Neuronal stem cell (in vitro differentiated cells): Measurements from ENCODE around the gene ZNF77.

Source experiments
- DNase-seq: peaks from one replicate; pipeline ENCODE4 v3.0.0-alpha.2; 2013; ENCODE audit warnings: low spot score
- H2AFZ ChIP-seq: one replicate; pipeline ENCODE4 v1.6.1; 2013; ENCODE audit warnings: mild to moderate bottlenecking, low read length, inconsistent platforms
- H2AK5ac ChIP-seq: 2 replicates; pipeline ENCODE4 v1.6.1; 2013; ENCODE audit warnings: low read depth, mild to moderate bottlenecking, inconsistent platforms, low read length, moderate library complexity, mixed read lengths
- H2BK120ac ChIP-seq: 2 replicates; pipeline ENCODE4 v1.6.1; 2013; ENCODE audit warnings: low read depth, mild to moderate bottlenecking, inconsistent platforms, low read length, moderate library complexity, mixed read lengths
- H2BK12ac ChIP-seq: one replicate; pipeline ENCODE4 v1.6.1; 2013; ENCODE audit warnings: low read length, inconsistent platforms
- H2BK15ac ChIP-seq: 2 replicates; pipeline ENCODE4 v1.6.1; 2013; ENCODE audit warnings: mild to moderate bottlenecking, low read length, inconsistent platforms, mixed read lengths
- H2BK5ac ChIP-seq: one replicate; pipeline ENCODE4 v1.6.1; 2013; ENCODE audit warnings: inconsistent platforms, mild to moderate bottlenecking, low read length, moderate library complexity
- H3K14ac ChIP-seq: one replicate; pipeline ENCODE4 v1.6.1; 2013; ENCODE audit warnings: low read length, inconsistent platforms
- H3K18ac ChIP-seq: 2 replicates; pipeline ENCODE4 v1.6.1; 2013; ENCODE audit warnings: low read length, inconsistent platforms
- H3K23ac ChIP-seq: 2 replicates; pipeline ENCODE4 v1.6.1; 2013; ENCODE audit warnings: low read depth, mild to moderate bottlenecking, mixed read lengths, low read length, inconsistent platforms; ENCODE audit not compliant: poor library complexity
- H3K27ac ChIP-seq: replicated peaks from 3 replicates; pipeline ENCODE4 v1.5.1; 2013; ENCODE audit warnings: low read length, inconsistent platforms
- H3K27me3 ChIP-seq, 3 experiments: 2 replicates each; pipeline ENCODE4 v1.6.1; 2013; ENCODE audit warnings: low read length in 3 of 3, mild to moderate bottlenecking in 2 of 3, inconsistent platforms in 1 of 3, low read depth in 1 of 3, mixed read lengths in 1 of 3, moderate library complexity in 1 of 3; ENCODE audit not compliant: control insufficient read depth in 3 of 3, insufficient read depth in 3 of 3
- H3K36me3 ChIP-seq, 2 donors: replicated peaks in 1 of 2; 2 replicates each; pipeline ENCODE4 v1.6.1; 2013; ENCODE audit warnings: low read length in 2 of 2; ENCODE audit not compliant: control insufficient read depth in 2 of 2, insufficient read depth in 2 of 2
- H3K4ac ChIP-seq: 2 replicates; pipeline ENCODE4 v1.6.1; 2013; ENCODE audit warnings: inconsistent platforms, mild to moderate bottlenecking, low read length, moderate library complexity
- H3K4me1 ChIP-seq, 2 donors: 1 replicate in 1 of 2; 2 replicates in 1 of 2; pipeline ENCODE4 v1.6.1; 2013; ENCODE audit warnings: low read length in 2 of 2, low read depth in 1 of 2; ENCODE audit not compliant: control insufficient read depth in 2 of 2, insufficient read depth in 1 of 2
- H3K4me2 ChIP-seq: one replicate; pipeline ENCODE4 v1.6.1; 2013; ENCODE audit warnings: mild to moderate bottlenecking, low read length, inconsistent platforms; ENCODE audit not compliant: insufficient read depth, poor library complexity, severe bottlenecking
- H3K4me3 ChIP-seq, 2 donors: 2 replicates each; pipeline ENCODE4 v1.5.1; 2013; ENCODE audit warnings: low read length in 2 of 2, mild to moderate bottlenecking in 2 of 2, inconsistent platforms in 1 of 2, moderate library complexity in 1 of 2
- H3K79me1 ChIP-seq: one replicate; pipeline ENCODE4 v1.6.1; 2013; ENCODE audit warnings: low read depth, mild to moderate bottlenecking, inconsistent platforms, low read length, moderate library complexity
- H3K9ac ChIP-seq: one replicate; pipeline ENCODE4 v1.6.1; 2013; ENCODE audit warnings: mild to moderate bottlenecking, low read depth, low read length, inconsistent platforms; ENCODE audit not compliant: poor library complexity
- H3K9me3 ChIP-seq, 2 donors: replicated peaks in 1 of 2; 2 replicates each; pipeline versions ENCODE3 to v1.6.1; 2013; ENCODE audit warnings: low read length in 2 of 2, mild to moderate bottlenecking in 2 of 2, inconsistent platforms in 1 of 2, low read depth in 1 of 2, mixed read lengths in 1 of 2, moderate library complexity in 1 of 2; ENCODE audit not compliant: control insufficient read depth in 2 of 2, insufficient read depth in 1 of 2
- H4K8ac ChIP-seq: one replicate; pipeline ENCODE4 v1.6.1; 2013; ENCODE audit warnings: low read depth, mild to moderate bottlenecking, inconsistent platforms, low read length, moderate library complexity
- H4K91ac ChIP-seq: one replicate; pipeline ENCODE4 v1.6.1; 2013; ENCODE audit warnings: low read length, low read depth, mild to moderate bottlenecking, inconsistent platforms; ENCODE audit not compliant: poor library complexity
- WGBS, 2 donors: extraction: QIAGEN DNeasy Blood & Tissue Kit; methylation state at CpG; one replicate each; pipeline ENCODE4 v1.1.7; 2013; ENCODE audit warnings: missing lambda C conversion rate in 2 of 2, mixed read lengths in 1 of 2; ENCODE audit not compliant: insufficient read length in 2 of 2, insufficient replicate concordance in 1 of 2; ENCODE audit errors: extremely low coverage in 2 of 2; 5-methylcytosine and 5-hydroxymethylcytosine counted together

ZNF77 gene

GRCh38 chr19:2922987-2923386 is 21.8 kb downstream of the ZNF77 start:
- no peak overlapping the region for H3K14ac ChIP-seq
- H3K4me3 ChIP-seq, result no peak overlapping the region
- H3K18ac ChIP-seq, result no peak overlapping the region
- no peak overlapping the region for H2BK5ac ChIP-seq
- H3K4me2 ChIP-seq, result no peak overlapping the region
- no peaks in the 10 kb centered on the region for H3K79me1 ChIP-seq
- no peak overlapping the region for H4K8ac ChIP-seq
- no peak for DNase-seq
- H2AFZ ChIP-seq, result no peak overlapping the region
- H3K36me3 ChIP-seq, result peaks cover 1 to 23% of the 10 kb centered on the region in 2 donors
- peaks cover 11 to 23% of the 10 kb centered on the region in 2 donors for H3K9me3 ChIP-seq
- no peak overlapping the region for H2BK15ac ChIP-seq
- WGBS, 2 donors, result no CpG with 5 or more reads among the region's 5 CpGs
- H3K27me3 ChIP-seq, result no peaks in the 10 kb centered on the region
- no peak overlapping the region for H2BK12ac ChIP-seq
- no peak overlapping the region for H2BK120ac ChIP-seq
- H2AK5ac ChIP-seq, result no peak overlapping the region
- no peak overlapping the region for H3K27ac ChIP-seq
- no peaks in the 10 kb centered on the region for H3K4me1 ChIP-seq
- H3K23ac ChIP-seq, result no peak overlapping the region
- H3K9ac ChIP-seq, result no peak overlapping the region
- H3K4ac ChIP-seq, result no peak overlapping the region
- no peak overlapping the region for H4K91ac ChIP-seq

DNA sequence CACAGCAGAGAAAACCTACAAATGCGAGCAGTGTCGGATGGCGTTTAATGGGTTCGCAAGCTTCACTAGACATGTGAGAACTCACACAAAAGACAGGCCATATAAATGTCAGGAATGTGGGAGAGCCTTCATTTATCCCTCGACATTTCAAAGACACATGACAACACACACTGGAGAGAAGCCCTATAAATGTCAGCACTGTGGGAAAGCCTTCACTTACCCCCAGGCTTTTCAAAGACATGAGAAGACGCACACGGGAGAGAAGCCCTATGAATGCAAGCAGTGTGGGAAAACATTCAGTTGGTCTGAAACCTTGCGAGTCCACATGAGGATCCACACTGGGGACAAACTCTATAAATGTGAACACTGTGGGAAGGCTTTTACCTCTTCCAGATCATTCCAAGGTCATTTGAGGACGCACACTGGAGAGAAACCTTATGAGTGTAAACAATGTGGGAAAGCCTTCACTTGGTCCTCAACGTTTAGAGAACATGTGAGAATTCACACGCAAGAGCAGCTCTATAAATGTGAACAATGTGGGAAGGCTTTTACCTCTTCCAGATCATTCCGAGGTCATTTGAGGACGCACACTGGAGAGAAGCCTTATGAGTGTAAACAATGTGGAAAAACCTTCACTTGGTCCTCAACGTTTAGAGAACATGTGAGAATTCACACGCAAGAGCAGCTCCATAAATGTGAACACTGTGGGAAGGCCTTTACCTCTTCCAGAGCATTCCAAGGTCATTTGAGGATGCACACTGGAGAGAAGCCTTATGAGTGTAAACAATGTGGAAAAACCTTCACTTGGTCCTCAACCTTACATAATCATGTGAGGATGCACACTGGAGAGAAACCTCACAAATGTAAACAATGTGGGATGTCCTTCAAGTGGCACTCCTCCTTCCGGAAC is 27.2 kb downstream of the ZNF77 start:
- Histone ChIP-seq H3K18ac (no peak overlapping the region), H3K27ac (no peak overlapping the region), H2BK5ac (no peak overlapping the region), H3K9ac (no peak overlapping the region), H3K4me2 (no peak overlapping the region), H3K36me3 (peaks cover 13 to 44% of the 10 kb centered on the region in 2 donors), H4K91ac (no peak overlapping the region), H3K9me3 (peaks cover 22 to 61% of the 10 kb centered on the region in 2 donors), H3K4me3 (no peak overlapping the region), H3K4ac (no peak overlapping the region), H2BK12ac (no peak overlapping the region), H3K23ac (no peak overlapping the region), H4K8ac (no peak overlapping the region), H2AFZ (no peak overlapping the region), H3K14ac (no peak overlapping the region), H3K4me1 (peaks cover 0 to 11% of the 10 kb centered on the region in 2 donors), H3K79me1 (no peaks in the 10 kb centered on the region), H2AK5ac (no peak overlapping the region), H3K27me3 (no peaks in the 10 kb centered on the region), H2BK120ac (no peak overlapping the region), H2BK15ac (no peak overlapping the region)
- no peak for DNase-seq
- no CpG with 5 or more reads among the region's 16 CpGs for WGBS, 2 donors

DNA sequence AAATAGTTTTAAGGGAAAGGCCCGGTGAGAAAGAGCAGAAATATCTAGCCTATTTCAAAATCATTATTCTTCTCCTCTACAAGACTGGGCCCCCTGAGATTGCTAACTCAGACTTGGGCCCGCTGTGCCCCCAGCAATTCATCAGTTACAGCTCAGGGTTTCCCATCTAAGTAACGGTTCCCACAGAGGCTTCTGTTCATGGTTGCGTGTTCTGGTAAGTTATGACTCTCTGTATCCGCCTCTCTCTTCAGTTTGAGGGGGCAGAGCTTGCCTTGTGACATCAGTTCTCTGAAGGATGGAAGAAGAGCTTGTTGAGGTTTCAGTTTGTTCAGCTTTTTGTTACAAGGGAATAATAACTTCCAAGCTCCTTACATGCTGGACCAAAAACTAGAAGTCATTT is 32.5 kb downstream of the ZNF77 start:
- Histone ChIP-seq H3K4me3 (no peak overlapping the region), H3K14ac (no peak overlapping the region), H2BK5ac (no peak overlapping the region), H3K36me3 (peaks cover 5 to 24% of the 10 kb centered on the region in 2 donors), H2AK5ac (no peak overlapping the region), H2BK120ac (no peak overlapping the region), H3K4me2 (no peak overlapping the region), H3K23ac (no peak overlapping the region), H4K8ac (no peak overlapping the region), H2AFZ (no peak overlapping the region), H3K9ac (no peak overlapping the region), H3K4ac (no peak overlapping the region), H3K79me1 (no peaks in the 10 kb centered on the region), H2BK12ac (no peak overlapping the region), H3K27me3 (no peaks in the 10 kb centered on the region), H2BK15ac (no peak overlapping the region), H3K4me1 (peaks cover 0 to 11% of the 10 kb centered on the region in 2 donors), H4K91ac (no peak overlapping the region), H3K27ac (no peak overlapping the region), H3K9me3 (peaks cover 12 to 47% of the 10 kb centered on the region in 2 donors), H3K18ac (no peak overlapping the region)
- WGBS, 2 donors, result no CpG with 5 or more reads among the region's 5 CpGs
- no peak for DNase-seq

DNA sequence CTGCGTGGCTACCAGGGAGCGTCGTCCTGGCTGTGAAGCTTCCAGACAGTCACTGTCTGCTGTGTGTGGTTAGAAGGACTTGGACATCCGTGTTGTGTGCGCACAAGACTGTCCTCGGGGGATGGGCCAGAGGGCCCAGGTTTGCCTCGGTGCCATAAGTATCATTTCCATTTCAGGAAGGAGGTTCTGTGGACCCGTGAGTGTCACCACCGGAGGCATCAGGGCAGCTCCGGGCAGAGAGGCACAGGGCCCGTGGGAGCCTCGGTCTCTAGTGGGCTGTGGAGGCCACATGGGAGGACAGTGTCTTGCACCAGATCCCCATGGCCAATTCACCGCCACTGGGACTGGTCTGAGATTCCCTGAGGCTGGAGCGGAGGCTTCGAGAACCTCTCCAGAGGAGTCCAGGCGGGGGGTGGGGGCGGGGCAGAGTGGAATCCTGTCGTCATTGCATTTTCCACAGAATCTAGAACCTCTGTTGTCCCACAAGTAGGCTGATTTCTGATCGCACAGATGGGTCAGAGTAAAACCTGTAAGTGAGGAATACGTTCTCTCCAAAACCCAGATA is 38.1 kb downstream of the ZNF77 start:
- H2AK5ac ChIP-seq, result no peak overlapping the region
- H4K91ac ChIP-seq, result no peak overlapping the region
- no peak overlapping the region for H3K4me3 ChIP-seq
- H3K36me3 ChIP-seq, result peaks cover 0 to 9% of the 10 kb centered on the region in 2 donors
- WGBS, 2 donors, result no CpG with 5 or more reads among the region's 20 CpGs
- no peak overlapping the region for H3K27ac ChIP-seq
- H3K79me1 ChIP-seq, result no peaks in the 10 kb centered on the region
- no peak overlapping the region for H3K9ac ChIP-seq
- H2AFZ ChIP-seq, result no peak overlapping the region
- no peak overlapping the region for H2BK12ac ChIP-seq
- no peak overlapping the region for H3K4me2 ChIP-seq
- no peaks in the 10 kb centered on the region for H3K27me3 ChIP-seq
- H4K8ac ChIP-seq, result no peak overlapping the region
- H2BK15ac ChIP-seq, result no peak overlapping the region
- H3K23ac ChIP-seq, result no peak overlapping the region
- H3K14ac ChIP-seq, result no peak overlapping the region
- peaks cover 0 to 7% of the 10 kb centered on the region in 2 donors for H3K9me3 ChIP-seq
- DNase-seq, result no peak
- H3K18ac ChIP-seq, result no peak overlapping the region
- H3K4me1 ChIP-seq, result peaks cover 0 to 3% of the 10 kb centered on the region in 2 donors
- no peak overlapping the region for H2BK5ac ChIP-seq
- no peak overlapping the region for H2BK120ac ChIP-seq
- no peak overlapping the region for H3K4ac ChIP-seq
